ENCODE measurements around the gene COX6A2.
A peak's percentile ranks its signal among the peaks of the same experiment; 100 is the strongest.
"Not testable (repeated sequence)": the region's sequence is repeated elsewhere in the genome, so short reads cannot be mapped to it uniquely, and the experiment has no call there.

COX6A2 gene

GRCh38 chr16:31461921-31462804 is 34.0 kb upstream of the COX6A2 start:
- DNase-seq: no peak

DNA sequence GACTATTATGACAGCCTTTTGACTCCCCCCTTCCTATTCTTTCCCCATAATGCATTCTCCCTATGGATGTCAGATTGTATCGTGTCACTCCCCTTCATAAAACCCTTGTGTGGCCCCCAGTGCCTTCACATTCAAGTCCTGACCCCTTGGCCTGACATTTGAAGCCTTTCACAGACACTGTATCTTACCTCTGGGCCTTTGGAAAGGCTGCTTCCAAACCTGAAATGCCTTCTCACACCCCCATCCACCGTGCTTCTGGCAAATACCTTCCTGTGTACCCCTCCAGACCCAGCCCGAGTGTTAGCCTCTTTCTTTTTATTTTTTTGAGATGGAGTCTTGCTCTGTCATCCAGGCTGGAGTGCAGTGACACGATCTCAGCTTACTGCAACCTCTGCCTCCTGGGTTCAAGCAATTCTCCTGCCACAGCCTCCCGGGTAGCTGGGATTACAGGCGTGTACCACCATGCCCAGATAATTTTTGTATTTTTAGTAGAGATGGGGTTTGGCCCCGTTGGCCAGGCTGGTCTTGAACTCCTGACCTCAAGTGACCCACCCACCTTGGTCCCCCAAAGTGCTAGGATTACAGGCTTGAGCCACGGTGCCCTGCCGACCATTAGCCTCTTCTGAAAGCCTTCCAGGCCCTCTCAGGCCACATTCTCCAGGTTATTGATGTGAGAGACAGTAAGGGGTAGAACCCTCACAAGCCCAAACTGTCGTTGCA is 33.2 kb upstream of the COX6A2 start:
- no peak for DNase-seq

- no peak for DNase-seq
These were observed 32.4 kb upstream of the COX6A2 start for GRCh38 chr16:31460582-31461002.

GRCh38 chr16:31459687-31460581 is 31.8 kb upstream of the COX6A2 start:
- peak; percentile 99 for DNase-seq

GRCh38 chr16:31458844-31459686 is 30.9 kb upstream of the COX6A2 start, which contains the start of gene ARMC5:
Gene ARMC5 (plus strand): TSS chr16:31459501. CDS start chr16:31459525, 24 bp downstream.
- DNase-seq: peak; percentile 94

DNA sequence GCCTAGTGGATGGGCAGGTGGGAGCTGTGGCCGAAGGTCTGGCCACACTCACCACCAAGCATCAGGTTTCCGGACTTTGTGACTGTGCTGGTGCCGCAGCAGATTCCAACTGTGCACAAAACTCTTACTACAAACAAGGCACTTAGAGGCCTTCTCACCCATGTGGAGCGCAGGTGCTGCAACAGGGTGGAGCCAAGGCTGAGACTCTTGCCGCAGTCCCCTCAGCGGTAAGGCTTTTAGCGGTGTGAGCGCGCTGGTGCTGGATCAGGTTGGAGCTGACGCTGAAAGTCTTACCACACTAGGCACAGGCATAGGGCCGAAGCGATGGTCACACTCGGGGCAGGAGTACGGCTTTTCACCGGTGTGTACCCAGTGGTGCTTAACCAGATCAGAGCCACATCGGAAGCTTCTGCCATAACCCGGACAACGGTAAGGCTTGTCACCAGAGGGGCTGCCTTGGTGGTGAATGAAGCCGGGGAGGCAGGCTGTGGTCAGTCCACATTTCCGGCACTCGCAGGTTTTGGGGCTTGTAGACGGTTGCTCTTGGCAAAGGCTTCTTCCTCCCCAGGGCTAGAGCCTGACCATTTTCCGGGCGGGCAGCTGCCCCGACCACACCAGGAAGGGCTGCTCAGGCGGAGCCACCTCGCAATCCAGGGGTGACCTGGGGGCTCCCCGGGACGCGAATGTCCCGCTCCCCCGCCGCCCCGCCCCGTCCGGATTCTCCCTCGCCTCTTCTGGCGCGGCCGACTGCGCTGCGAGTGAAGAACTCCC is 30.1 kb upstream of the COX6A2 start:
- DNase-seq: no peak

DNA sequence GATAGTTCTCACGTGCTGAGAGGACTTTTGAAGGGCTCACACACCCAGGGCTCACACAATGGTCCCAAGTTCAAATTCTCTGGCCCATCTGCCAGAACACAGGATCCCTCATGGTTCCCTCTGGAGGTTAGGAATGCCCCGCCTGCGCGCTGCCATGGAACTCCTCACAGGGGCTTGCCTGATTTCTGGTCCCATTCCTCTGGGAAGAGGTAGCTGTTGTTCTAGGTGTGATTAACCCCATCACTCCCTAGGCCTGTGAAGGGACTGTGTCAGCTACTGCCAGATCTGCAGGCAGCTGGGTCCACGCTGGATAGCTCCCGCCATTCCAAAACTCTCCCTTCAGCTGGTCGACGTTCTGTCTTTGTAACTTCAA is 28.8 kb upstream of the COX6A2 start:
- no peak for DNase-seq

- no peak for DNase-seq
These were observed 27.6 kb upstream of the COX6A2 start for GRCh38 chr16:31455601-31456314.

- DNase-seq: no peak
These were observed 25.4 kb upstream of the COX6A2 start for GRCh38 chr16:31453255-31454204.

DNA sequence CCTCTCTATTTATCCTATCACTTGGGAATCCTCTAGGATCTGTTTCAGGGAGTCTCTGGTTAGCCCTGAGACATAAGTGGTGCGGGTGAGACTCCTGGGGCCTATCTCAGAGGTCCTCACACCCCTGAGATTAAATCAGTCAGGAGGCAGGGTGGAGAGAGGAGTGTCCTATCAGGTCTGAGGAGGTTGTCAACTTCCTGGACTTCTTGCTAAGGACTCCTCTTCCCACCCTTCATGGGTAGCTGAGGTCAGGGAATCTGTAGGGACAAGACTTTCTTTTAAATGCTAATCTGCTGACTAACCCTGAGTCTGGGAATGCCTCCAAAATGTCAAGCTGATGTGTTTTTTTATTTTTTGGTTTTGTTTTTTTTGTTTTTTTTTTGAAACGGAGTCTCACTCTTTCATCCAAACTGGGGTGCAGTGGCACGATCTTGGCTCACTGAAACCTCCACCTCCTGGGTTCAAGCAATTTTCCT is 24.5 kb upstream of the COX6A2 start:
- DNase-seq: no peak

DNA sequence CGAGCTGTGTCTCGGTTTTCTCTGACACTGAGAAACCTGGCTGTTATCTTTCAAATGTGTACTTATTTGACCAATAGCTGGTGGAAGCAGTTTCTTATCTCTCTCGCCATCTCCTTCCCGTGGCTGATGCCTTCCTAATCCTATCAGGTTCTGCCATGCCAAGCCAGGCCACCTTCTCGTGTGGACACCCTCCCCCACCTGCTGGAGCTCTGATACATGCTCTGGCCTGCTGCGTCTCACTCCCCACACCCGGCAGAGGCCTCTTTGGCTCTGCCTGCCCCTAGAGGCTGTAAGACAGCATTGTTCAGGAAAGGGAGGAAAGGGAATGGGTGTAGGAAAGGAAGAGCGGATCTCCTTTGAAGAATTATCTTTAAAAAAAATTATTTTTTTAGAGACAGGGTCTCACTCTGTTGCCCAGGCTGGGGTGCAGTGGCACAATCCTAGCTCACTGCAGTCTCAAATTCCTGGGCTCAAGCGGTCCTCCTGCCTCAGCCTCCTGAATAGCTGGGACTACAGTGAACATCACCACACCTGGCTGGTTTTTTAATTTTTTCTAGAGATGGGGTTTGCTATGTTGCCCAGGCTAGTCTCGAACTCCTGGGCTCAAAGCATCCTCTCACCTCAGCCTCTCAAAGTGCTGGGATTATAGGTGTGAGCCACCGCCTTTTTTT is 23.7 kb upstream of the COX6A2 start:
- no peak for DNase-seq

DNA sequence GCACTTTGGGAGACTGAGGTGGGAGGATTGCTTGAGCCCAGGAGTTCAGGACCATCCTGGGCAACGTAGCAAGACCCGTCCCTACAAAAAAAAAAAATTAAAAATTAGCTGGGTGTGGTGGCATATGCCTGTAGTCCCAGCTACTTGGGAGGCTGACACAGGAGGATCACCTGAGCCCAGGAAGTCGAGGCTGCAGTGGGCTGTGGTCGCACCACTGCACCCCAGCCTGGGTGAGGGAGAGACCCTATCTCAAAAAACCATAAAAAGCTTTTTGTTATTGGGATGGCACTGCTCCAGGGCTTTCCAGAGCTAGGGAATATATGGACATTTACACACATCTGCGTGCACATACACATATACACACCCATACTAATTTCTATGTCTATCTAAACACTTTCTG is 23.0 kb upstream of the COX6A2 start:
- no peak for DNase-seq

DNA sequence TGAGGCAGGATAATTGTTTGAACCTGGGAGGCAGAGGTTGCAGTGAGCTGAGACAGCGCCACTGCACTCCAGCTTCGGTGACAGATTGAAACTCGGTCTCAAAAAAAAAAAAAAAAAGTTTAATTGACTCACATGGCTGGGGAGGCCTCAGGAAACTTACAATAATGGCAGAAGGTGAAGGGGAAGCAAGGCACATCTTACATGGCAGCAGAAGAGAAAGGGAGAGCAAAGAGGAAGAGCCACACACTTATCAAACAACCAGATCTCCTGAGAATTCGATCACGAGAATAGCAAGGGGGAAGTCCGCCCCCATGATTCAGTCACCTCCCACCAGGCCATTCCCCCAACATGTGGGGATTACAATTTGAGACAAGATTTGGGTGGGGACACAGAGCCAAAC is 17.8 kb upstream of the COX6A2 start:
- not testable (repeated sequence) for DNase-seq

DNA sequence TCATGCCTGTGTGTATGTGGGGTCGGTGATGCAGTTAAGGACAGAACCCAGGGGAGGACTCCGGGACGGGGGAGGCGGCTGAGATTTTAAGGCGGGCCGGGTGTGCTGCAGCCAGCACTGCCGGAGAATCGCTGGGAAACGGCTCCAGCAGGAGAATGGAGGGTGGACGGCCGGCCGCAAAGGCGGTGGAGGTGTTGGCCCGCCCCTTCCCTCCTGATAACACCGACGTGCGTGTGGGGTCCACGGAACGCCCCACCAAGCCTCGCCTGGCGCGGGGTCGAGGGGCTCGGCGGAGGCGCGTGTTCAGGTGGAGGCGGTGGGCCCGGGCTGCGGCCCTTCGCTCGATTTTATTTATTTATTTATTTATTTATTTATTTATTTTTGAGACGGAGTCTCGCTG is 13.8 kb upstream of the COX6A2 start:
- DNase-seq: no peak

DNA sequence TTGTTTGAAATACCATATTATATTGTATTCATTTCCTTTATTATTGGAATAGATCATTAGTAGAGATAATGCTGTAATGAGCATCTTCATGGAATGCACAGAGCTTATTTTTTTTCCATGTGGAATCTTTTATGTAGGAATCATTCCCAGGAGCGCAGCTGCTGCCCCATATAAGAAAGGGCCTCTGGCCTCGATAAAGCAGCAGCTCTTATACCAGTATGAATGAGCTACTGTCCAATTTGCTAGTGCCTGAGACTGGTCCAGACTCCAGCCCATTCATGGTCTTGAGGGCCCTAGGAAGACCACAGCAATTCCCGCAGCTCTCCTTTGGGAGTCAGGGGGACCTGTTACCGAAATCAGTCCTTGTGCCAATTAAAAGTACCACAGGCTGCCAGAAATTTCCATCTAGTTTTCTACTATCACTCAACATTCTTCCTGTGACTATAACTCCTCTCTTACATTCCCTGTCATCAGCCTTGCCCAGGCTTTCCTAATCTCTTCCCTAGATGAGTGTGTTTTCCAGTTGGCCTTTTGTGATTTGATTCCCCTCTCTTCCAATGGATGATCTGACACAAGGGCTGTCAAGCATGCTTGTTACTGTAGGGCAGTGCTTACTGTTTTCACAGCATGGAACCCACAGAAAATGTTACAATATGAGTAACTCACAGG is 12.5 kb upstream of the COX6A2 start:
- DNase-seq: no peak

DNA sequence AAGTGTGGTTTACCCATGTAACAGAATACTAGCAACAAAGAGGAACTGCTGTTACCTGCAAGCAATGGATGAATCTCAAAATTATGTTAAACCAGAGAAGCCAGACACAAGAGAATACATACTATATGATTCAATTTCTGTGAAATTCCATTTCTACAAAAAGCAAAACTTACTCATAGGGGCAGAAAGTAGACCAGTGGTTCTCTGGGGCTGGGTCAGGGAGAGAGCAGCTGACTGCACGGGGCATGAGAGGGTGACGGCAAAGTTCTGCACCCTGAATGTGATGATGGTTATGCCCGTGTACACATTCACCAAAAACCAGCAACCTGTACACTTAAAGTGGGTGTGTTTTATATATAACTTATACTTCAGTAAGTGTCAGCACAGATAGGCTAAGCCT is 11.4 kb upstream of the COX6A2 start:
- DNase-seq: no peak

- not testable (repeated sequence) for DNase-seq
These were observed 10.9 kb upstream of the COX6A2 start for GRCh38 chr16:31439023-31439422.

DNA sequence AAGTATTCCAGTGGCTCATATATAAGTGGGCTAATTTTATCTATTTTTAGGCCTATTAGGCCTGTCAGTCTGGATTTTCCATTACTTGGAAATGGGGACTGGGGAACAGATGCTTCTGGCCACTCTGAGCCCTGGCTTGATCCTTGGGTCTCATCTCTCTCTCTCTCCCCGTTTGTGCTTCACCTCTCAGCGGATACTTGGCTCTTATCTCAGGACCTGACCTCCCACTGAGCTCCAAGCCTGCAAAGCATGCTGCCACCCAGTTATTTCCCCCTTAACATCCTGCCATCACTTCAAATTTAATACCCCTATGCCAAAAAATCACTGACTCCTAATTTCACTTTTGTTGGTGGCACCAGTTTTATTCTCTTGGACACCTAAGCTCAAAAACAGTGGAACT is 10.3 kb upstream of the COX6A2 start:
- DNase-seq: no peak
